HepG2 (cell line): ENCODE measurements around the gene NWD2. TPM values are rescaled to one million over a fixed set of nuclear protein-coding genes. Genes with fewer than 3 reads are reported as not detected.

Experiments used
- ATAC-seq: fragments of 200-7000 bp; cut with Tn5 transposase; 3 replicates; pipeline ENCODE4 v1.9.1; 2020; ENCODE audit warnings: mild to moderate bottlenecking, moderate library complexity
- BruUV-seq: library from RNA; stranded (reverse); fragments of 400-500 nt; replicated peaks from 2 replicates; lab custom pipeline; 2021; lab: Mats Ljungman, UMichigan
- CTCF ChIA-PET: fragments of 300-600 bp; formaldehyde crosslinking; extraction: SDS; loops from one replicate; lab custom pipeline; 2021; ENCODE audit warnings: low total read pairs, inconsistent platforms, low intra/inter-chr PET ratio; lab: Yijun Ruan, JAX
- POLR2A ChIA-PET: fragments of 350-600 bp; sonication (Branson Sonifier 250); formaldehyde crosslinking; loops from one replicate; lab custom pipeline; 2020; ENCODE audit warnings: antibody characterized with exemption, inconsistent platforms; lab: Yijun Ruan, JAX
- DNase-seq: peaks from one replicate; pipeline ENCODE4 v3.0.0-alpha.2; 2015; ENCODE audit warnings: low spot score
- FAIRE-seq: peaks from 3 replicates; lab custom pipeline; 2011; peaks lifted over from hg19 to GRCh38; lab: Jason Lieb, UNC
- H2AFZ ChIP-seq: one replicate; pipeline ENCODE4 v1.6.1; 2011; ENCODE audit warnings: low read length, inconsistent platforms
- H3K27ac ChIP-seq: fragments of 300-600 bp; 3 replicates; pipeline ENCODE4 v1.8.0; 2011; ENCODE audit warnings: mixed run types, mild to moderate bottlenecking, mixed read lengths, low read length, inconsistent platforms; ENCODE audit not compliant: insufficient read depth; ENCODE audit errors: extremely low read length
- H3K27me3 ChIP-seq, 2 experiments: fragments of 200-600 bp in 1 of 2; 2 replicates in 1 of 2; 3 replicates in 1 of 2; pipeline versions ENCODE4 v1.6.0 to v1.8.0; 2011; ENCODE audit warnings: low read length in 2 of 2, mild to moderate bottlenecking in 2 of 2, moderate library complexity in 2 of 2, inconsistent platforms in 1 of 2; ENCODE audit not compliant: insufficient read depth in 2 of 2, control insufficient read depth in 1 of 2
- H3K36me3 ChIP-seq, 2 experiments: fragments of 200-600 bp in 1 of 2; replicated peaks in 1 of 2; 2 replicates in 1 of 2; 3 replicates in 1 of 2; pipeline versions ENCODE4 v1.5.1 to v1.8.0; 2011; ENCODE audit warnings: low read length in 2 of 2, inconsistent platforms in 1 of 2; ENCODE audit not compliant: insufficient read depth in 2 of 2, control insufficient read depth in 1 of 2
- H3K4me1 ChIP-seq: 2 replicates; pipeline ENCODE4 v1.5.1; 2012; ENCODE audit warnings: low read length, inconsistent platforms; ENCODE audit not compliant: insufficient read depth
- H3K4me2 ChIP-seq: 2 replicates; pipeline ENCODE4 v1.6.0; 2011; ENCODE audit warnings: low read depth, low read length, inconsistent platforms
- H3K4me3 ChIP-seq, 3 experiments: fragments of 200-600 bp in 1 of 3; sonication (generic), shearing (Covaris generic) in 1 of 3; replicated peaks in 1 of 3; 2 replicates each; pipeline ENCODE4 v1.5.1; 2011 to 2016; ENCODE audit warnings: low read length in 3 of 3, inconsistent platforms in 2 of 3, low read depth in 2 of 3, mild to moderate bottlenecking in 2 of 3, control low read depth in 1 of 3, mixed read lengths in 1 of 3; ENCODE audit not compliant: insufficient read depth in 1 of 3
- H3K79me2 ChIP-seq: one replicate; pipeline ENCODE4 v1.6.1; 2011; ENCODE audit warnings: low read length, inconsistent platforms; ENCODE audit not compliant: insufficient read depth
- H3K9ac ChIP-seq: 2 replicates; pipeline ENCODE4 v1.6.0; 2011; ENCODE audit warnings: mild to moderate bottlenecking, low read depth, low read length, inconsistent platforms; ENCODE audit not compliant: insufficient read depth
- H3K9me3 ChIP-seq: 2 replicates; pipeline ENCODE4 v1.5.1; 2012; ENCODE audit warnings: mild to moderate bottlenecking, low read length
- H4K20me1 ChIP-seq: 2 replicates; pipeline ENCODE4 v1.6.0; 2011; ENCODE audit warnings: inconsistent platforms, mild to moderate bottlenecking, low read length, moderate library complexity; ENCODE audit not compliant: insufficient read depth
- ARID2 ChIP-seq: sonication (generic); formaldehyde crosslinking; IDR thresholded peaks from 2 replicates; pipeline ENCODE4 v1.8.1; 2022; ENCODE audit warnings: mild to moderate bottlenecking, missing genetic modification reagents, borderline replicate concordance
- BRCA1 ChIP-seq: sonication (generic); formaldehyde crosslinking; IDR thresholded peaks from 2 replicates; pipeline ENCODE4 v1.4.0; 2020; ENCODE audit warnings: missing genetic modification reagents
- CENPX ChIP-seq: sonication (generic); formaldehyde crosslinking; IDR thresholded peaks from 2 replicates; pipeline ENCODE4 v1.9.0; 2021; ENCODE audit warnings: mild to moderate bottlenecking, missing genetic modification reagents, moderate library complexity
- ERF ChIP-seq: IDR thresholded peaks from 2 replicates; pipeline ENCODE4 v1.6.1; 2018; ENCODE audit warnings: missing biosample characterization, missing genetic modification reagents
- HNRNPLL ChIP-seq: fragments of 200-400 bp; formaldehyde crosslinking; IDR thresholded peaks from 2 replicates; pipeline ENCODE4 v1.6.1; 2017; ENCODE audit warnings: mild to moderate bottlenecking, low read depth, low read length; ENCODE audit not compliant: poor library complexity, severe bottlenecking
- HOXA9 ChIP-seq: sonication (generic); formaldehyde crosslinking; IDR thresholded peaks from 2 replicates; pipeline ENCODE4 v1.8.1; 2022; ENCODE audit warnings: missing genetic modification reagents, mild to moderate bottlenecking, moderate library complexity, borderline replicate concordance
- MAF1 ChIP-seq: sonication (generic); formaldehyde crosslinking; IDR thresholded peaks from 2 replicates; pipeline ENCODE4 v1.5.0; 2020; ENCODE audit warnings: missing genetic modification reagents, borderline replicate concordance
- MZF1 ChIP-seq: sonication (generic); formaldehyde crosslinking; IDR thresholded peaks from 2 replicates; pipeline ENCODE4 v1.8.1; 2023; ENCODE audit warnings: mild to moderate bottlenecking, missing genetic modification reagents, borderline replicate concordance
- NKX3-1 ChIP-seq: sonication (generic); formaldehyde crosslinking; IDR thresholded peaks from 2 replicates; pipeline ENCODE4 v1.5.0; 2020; ENCODE audit warnings: missing genetic modification reagents
- POLR2AphosphoS5 ChIP-seq: IDR thresholded peaks from 2 replicates; pipeline ENCODE4 v1.6.1; 2012; ENCODE audit warnings: low read depth, low read length
- SMARCC2 ChIP-seq: fragments of 450-650 bp; IDR thresholded peaks from 2 replicates; pipeline ENCODE4 v1.6.1; 2017; ENCODE audit warnings: antibody characterized with exemption, mild to moderate bottlenecking
- SP5 ChIP-seq: IDR thresholded peaks from 2 replicates; pipeline ENCODE4 v1.6.1; 2016; ENCODE audit warnings: low read depth, borderline replicate concordance
- ZFP90 ChIP-seq: sonication (generic); formaldehyde crosslinking; IDR thresholded peaks from 2 replicates; pipeline ENCODE4 v1.8.0; 2022; ENCODE audit warnings: missing genetic modification reagents, mild to moderate bottlenecking, inconsistent platforms, borderline replicate concordance
- ZNF367 ChIP-seq: sonication (generic); formaldehyde crosslinking; IDR thresholded peaks from 2 replicates; pipeline ENCODE4 v1.4.0; 2020; ENCODE audit warnings: missing genetic modification reagents, borderline replicate concordance
- ZNF431 ChIP-seq: sonication (generic); formaldehyde crosslinking; IDR thresholded peaks from 2 replicates; pipeline ENCODE4 v1.9.0; 2022; ENCODE audit warnings: missing genetic modification reagents, low read depth, mild to moderate bottlenecking, borderline replicate concordance
- ZNF572 ChIP-seq: sonication (generic); formaldehyde crosslinking; IDR thresholded peaks from 2 replicates; pipeline ENCODE4 v1.5.1; 2020; ENCODE audit warnings: mild to moderate bottlenecking, missing genetic modification reagents
- ZNF749 ChIP-seq: sonication (generic); formaldehyde crosslinking; IDR thresholded peaks from 2 replicates; pipeline ENCODE4 v1.8.0; 2022; ENCODE audit warnings: mild to moderate bottlenecking, missing genetic modification reagents, moderate library complexity, borderline replicate concordance
- ZNF775 ChIP-seq: sonication (generic); formaldehyde crosslinking; IDR thresholded peaks from 2 replicates; pipeline ENCODE4 v1.4.0; 2020; ENCODE audit warnings: missing genetic modification reagents, mild to moderate bottlenecking, moderate library complexity, borderline replicate concordance
- ZNF781 ChIP-seq: sonication (generic); formaldehyde crosslinking; IDR thresholded peaks from 2 replicates; pipeline ENCODE4 v1.5.1; 2020; ENCODE audit warnings: borderline replicate concordance, mild to moderate bottlenecking, missing genetic modification reagents; ENCODE audit errors: not compliant biosample characterization
- WGBS: methylation state at CpG from one replicate; pipeline ENCODE4 v1.1.6; 2017; ENCODE audit warnings: low lambda C conversion rate; 5-methylcytosine and 5-hydroxymethylcytosine counted together
- in situ Hi-C: cut with HindIII; loops from 2 replicates; pipeline ENCODE4 v1.10.0; 2017; ENCODE audit warnings: low pct_unique_long_range_greater_than_20kb; ENCODE audit not compliant: extremely low pct_ligation_motif_present
- intact Hi-C: fragments of 100-400 bp; cut with micrococcal nuclease; formaldehyde crosslinking; loops from one replicate; pipeline ENCODE4 v1.10.0; 2022; ENCODE audit not compliant: unreplicated experiment
- polyA plus RNA-seq, 8 experiments: library from polyadenylated mRNA; depleted of rRNA in 3 of 8; stranded (reverse) in 7 of 8; unstranded in 1 of 8; fragments of >200 nt; fragmentation: Illumina TruSeq in 4 of 8; extraction: Trizol in 4 of 8; gene quantifications; 2 replicates each; pipeline versions ENCODE4 v1.2.1 to v1.2.3, GENCODE V29; 2011 to 2016; ENCODE audit warnings: low read depth in 4 of 8, missing spikeins in 1 of 8, mixed read lengths in 1 of 8; ENCODE audit not compliant: insufficient read depth in 1 of 8
- total RNA-seq, 5 experiments: library from RNA; depleted of rRNA; stranded (reverse); fragments of >200 nt; fragmentation: Illumina TruSeq; extraction: Trizol; gene quantifications; 2 replicates each; pipeline ENCODE4 v1.2.3, GENCODE V29; 2016; ENCODE audit warnings: low read depth in 1 of 5
- TF ChIP-seq, protein P1 (sequence below): sonication (generic); formaldehyde crosslinking; IDR thresholded peaks from 2 replicates; pipeline ENCODE4 v1.4.0; 2020; ENCODE audit warnings: missing genetic modification reagents
- TF ChIP-seq, protein P2 (sequence below): IDR thresholded peaks from 2 replicates; pipeline ENCODE4 v1.6.1; 2018; ENCODE audit warnings: missing genetic modification reagents, mild to moderate bottlenecking, missing compliant biosample characterization
- TF ChIP-seq, protein P3 (sequence below): sonication (generic); formaldehyde crosslinking; conservative IDR thresholded peaks from 2 replicates; pipeline ENCODE4 v1.4.0; 2020; ENCODE audit warnings: missing genetic modification reagents

NWD2 gene
- total and polyA plus RNA-seq, 2 of the 13 experiments (the other 11 are each of a cell fraction or from before 2014, with no cell fraction given) = not detected

DNA sequence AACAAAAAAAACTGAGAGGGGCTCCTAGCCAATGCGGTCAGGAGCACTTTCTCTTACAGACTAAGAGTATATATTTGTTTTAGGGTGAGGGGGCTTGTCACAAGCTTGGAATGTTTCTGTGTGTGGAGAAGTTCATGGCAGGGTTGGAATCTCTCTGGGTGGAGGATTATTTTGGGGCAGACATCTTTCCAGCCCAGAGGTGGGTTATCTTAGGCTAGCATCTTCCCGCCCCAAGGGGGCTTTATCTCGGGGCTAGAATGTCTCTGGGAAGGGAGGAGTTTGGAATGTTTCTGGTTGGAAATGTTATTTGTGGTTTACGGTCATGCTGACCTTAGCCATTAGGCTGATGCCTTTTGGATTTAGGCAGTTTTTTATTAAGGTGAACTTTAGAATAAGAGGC, 236.0 kb downstream of the NWD2 start (continued):
- no peak for TF ChIP-seq ERF (CRISPR knock-in tag)
- no peak for TF ChIP-seq ARID2 (CRISPR knock-in tag)
- no peak for TF ChIP-seq ZNF367 (CRISPR knock-in tag)
- TF ChIP-seq ZNF749 = no peak
- TF ChIP-seq, protein P1, sequence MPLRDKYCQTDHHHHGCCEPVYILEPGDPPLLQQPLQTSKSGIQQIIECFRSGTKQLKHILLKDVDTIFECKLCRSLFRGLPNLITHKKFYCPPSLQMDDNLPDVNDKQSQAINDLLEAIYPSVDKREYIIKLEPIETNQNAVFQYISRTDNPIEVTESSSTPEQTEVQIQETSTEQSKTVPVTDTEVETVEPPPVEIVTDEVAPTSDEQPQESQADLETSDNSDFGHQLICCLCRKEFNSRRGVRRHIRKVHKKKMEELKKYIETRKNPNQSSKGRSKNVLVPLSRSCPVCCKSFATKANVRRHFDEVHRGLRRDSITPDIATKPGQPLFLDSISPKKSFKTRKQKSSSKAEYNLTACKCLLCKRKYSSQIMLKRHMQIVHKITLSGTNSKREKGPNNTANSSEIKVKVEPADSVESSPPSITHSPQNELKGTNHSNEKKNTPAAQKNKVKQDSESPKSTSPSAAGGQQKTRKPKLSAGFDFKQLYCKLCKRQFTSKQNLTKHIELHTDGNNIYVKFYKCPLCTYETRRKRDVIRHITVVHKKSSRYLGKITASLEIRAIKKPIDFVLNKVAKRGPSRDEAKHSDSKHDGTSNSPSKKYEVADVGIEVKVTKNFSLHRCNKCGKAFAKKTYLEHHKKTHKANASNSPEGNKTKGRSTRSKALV = no peak
- TF ChIP-seq MZF1 (CRISPR knock-in tag) = no peak
- TF ChIP-seq ZNF781 (CRISPR knock-in tag) = no peak

DNA sequence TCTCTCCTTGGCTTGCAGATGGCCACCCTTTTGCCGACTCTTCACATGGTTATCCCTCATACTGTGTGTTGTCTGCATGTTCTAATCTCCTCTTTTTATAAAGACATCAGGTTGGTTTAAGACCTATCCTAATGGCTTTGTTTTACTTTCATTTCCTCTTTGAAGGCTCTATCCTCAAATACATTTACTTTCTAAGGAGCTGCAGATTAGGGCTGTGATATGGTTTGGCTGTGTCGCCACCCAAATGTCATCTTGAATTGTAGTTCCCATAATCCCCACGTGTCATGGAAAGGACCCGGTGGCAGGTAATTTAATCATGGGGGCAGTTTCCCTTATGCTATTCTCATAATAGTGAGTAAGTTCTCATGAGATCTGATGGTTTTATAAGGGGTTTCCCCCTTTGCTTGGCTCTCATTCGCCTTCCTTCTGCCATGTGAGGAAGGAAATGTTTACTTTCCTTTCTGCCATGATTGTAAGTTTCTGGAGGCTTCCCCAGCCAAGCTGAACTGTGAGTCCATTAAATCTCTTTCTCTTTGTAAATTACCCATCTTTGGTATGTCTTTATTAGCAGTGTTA, 237.1 kb downstream of the NWD2 start:
- H4K20me1 ChIP-seq = no peaks in the 10 kb centered on the region
- H3K36me3 ChIP-seq = no peaks in the 10 kb centered on the region
- H3K9me3 ChIP-seq = no peaks in the 10 kb centered on the region
- no peak for DNase-seq
- H3K4me2 ChIP-seq = no peak overlapping the region
- no peak overlapping the region for H3K4me3 ChIP-seq
- ChIA-PET CTCF (no interaction called here), POLR2A (no interaction called here)
- FAIRE-seq = no peak
- in situ Hi-C loops = no loop called here
- intact Hi-C loops = no loop called here
- 75% methylated on average over 5 of the region's 5 CpGs for WGBS
- no TSS peak for BruUV-seq
- H3K27me3 ChIP-seq = no peaks in the 10 kb centered on the region
- H3K27ac ChIP-seq = no peak overlapping the region
- H3K4me1 ChIP-seq = no peaks in the 10 kb centered on the region
- no peak for ATAC-seq
- no peak overlapping the region for H2AFZ ChIP-seq
- no peak overlapping the region for H3K9ac ChIP-seq
- no peaks in the 10 kb centered on the region for H3K79me2 ChIP-seq
- TF ChIP-seq CENPX (no peak), NKX3-1 (no peak), HOXA9 (no peak), MAF1 (no peak), ZNF775 (no peak), SMARCC2 (no peak), SP5 (CRISPR knock-in tag) (no peak), HNRNPLL (no peak), POLR2AphosphoS5 (no peak), ZNF572 (CRISPR knock-in tag) (no peak), ZNF431 (CRISPR knock-in tag) (no peak), BRCA1 (CRISPR knock-in tag) (no peak), ZFP90 (CRISPR knock-in tag) (no peak)
- TF ChIP-seq, protein P2, sequence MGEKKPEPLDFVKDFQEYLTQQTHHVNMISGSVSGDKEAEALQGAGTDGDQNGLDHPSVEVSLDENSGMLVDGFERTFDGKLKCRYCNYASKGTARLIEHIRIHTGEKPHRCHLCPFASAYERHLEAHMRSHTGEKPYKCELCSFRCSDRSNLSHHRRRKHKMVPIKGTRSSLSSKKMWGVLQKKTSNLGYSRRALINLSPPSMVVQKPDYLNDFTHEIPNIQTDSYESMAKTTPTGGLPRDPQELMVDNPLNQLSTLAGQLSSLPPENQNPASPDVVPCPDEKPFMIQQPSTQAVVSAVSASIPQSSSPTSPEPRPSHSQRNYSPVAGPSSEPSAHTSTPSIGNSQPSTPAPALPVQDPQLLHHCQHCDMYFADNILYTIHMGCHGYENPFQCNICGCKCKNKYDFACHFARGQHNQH (CRISPR knock-in tag) = no peak
- TF ChIP-seq, protein P3, sequence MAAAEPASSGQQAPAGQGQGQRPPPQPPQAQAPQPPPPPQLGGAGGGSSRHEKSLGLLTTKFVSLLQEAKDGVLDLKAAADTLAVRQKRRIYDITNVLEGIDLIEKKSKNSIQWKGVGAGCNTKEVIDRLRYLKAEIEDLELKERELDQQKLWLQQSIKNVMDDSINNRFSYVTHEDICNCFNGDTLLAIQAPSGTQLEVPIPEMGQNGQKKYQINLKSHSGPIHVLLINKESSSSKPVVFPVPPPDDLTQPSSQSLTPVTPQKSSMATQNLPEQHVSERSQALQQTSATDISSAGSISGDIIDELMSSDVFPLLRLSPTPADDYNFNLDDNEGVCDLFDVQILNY (CRISPR knock-in tag) = no peak
